A673 (cell line): ENCODE results near the gene IFNA5. TPM values are rescaled to one million over a fixed set of nuclear protein-coding genes. Genes with fewer than 3 reads are reported as not detected.

ENCODE experiments used
- BruUV-seq: library from RNA; stranded (reverse); fragments of 400-500 nt; replicated peaks from 2 replicates; lab custom pipeline; 2021; lab: Mats Ljungman, UMichigan
- CTCF ChIA-PET: fragments of 300-600 bp; sonication (Branson Sonifier 250); formaldehyde crosslinking; loops from one replicate; lab custom pipeline; 2022; ENCODE audit warnings: antibody characterized with exemption; lab: Charles Lee
- POLR2A ChIA-PET: fragments of 300-600 bp; sonication (Branson Sonifier 250); formaldehyde crosslinking; loops from one replicate; lab custom pipeline; 2022; ENCODE audit warnings: antibody characterized with exemption; ENCODE audit not compliant: low non-redundant PET; lab: Charles Lee
- DNase-seq: peaks from one replicate; pipeline ENCODE4 v3.0.0-alpha.2; 2015; ENCODE audit warnings: low spot score
- H3K27ac ChIP-seq: fragments of 200-600 bp; sonication (generic); 2 replicates; pipeline ENCODE4 v1.5.1; 2016; ENCODE audit warnings: mixed run types, low read depth, mild to moderate bottlenecking, mixed read lengths, antibody characterized with exemption, low read length; ENCODE audit not compliant: poor library complexity, severe bottlenecking
- H3K27me3 ChIP-seq: fragments of 200-600 bp; sonication (generic); replicated peaks from 2 replicates; pipeline ENCODE4 v1.6.1; 2017; ENCODE audit warnings: mixed run types, low read depth, mild to moderate bottlenecking, mixed read lengths, antibody characterized with exemption, low read length; ENCODE audit not compliant: insufficient read depth, poor library complexity
- H3K36me3 ChIP-seq: fragments of 200-600 bp; sonication (generic); 2 replicates; pipeline ENCODE4 v1.6.1; 2016; ENCODE audit warnings: mixed run types, mild to moderate bottlenecking, mixed read lengths, antibody characterized with exemption, low read length; ENCODE audit not compliant: insufficient read depth, poor library complexity, severe bottlenecking
- H3K4me1 ChIP-seq: fragments of 200-600 bp; sonication (generic); 2 replicates; pipeline ENCODE4 v1.6.1; 2017; ENCODE audit warnings: mixed run types, mild to moderate bottlenecking, mixed read lengths, antibody characterized with exemption, low read length; ENCODE audit not compliant: insufficient read depth, poor library complexity, severe bottlenecking
- H3K4me3 ChIP-seq: fragments of 200-600 bp; sonication (generic); 2 replicates; pipeline ENCODE4 v1.5.1; 2016; ENCODE audit warnings: low read depth, mixed run types, mild to moderate bottlenecking, mixed read lengths, low read length; ENCODE audit not compliant: poor library complexity, severe bottlenecking
- H3K9me3 ChIP-seq: fragments of 200-600 bp; sonication (generic); 2 replicates; pipeline ENCODE4 v1.6.1; 2016; ENCODE audit warnings: mixed run types, low read depth, mild to moderate bottlenecking, mixed read lengths, antibody characterized with exemption, low read length; ENCODE audit not compliant: poor library complexity, severe bottlenecking
- EZH2 ChIP-seq: fragments of 200-600 bp; sonication (generic); IDR thresholded peaks from 2 replicates; pipeline ENCODE4 v1.6.1; 2017; ENCODE audit warnings: borderline replicate concordance, low read depth, mild to moderate bottlenecking, mixed read lengths, antibody characterized with exemption, low read length; ENCODE audit not compliant: poor library complexity, severe bottlenecking
- intact Hi-C: fragments of 100-400 bp; cut with micrococcal nuclease; formaldehyde crosslinking; loops from one replicate; pipeline ENCODE4 v1.10.0; 2022; ENCODE audit not compliant: unreplicated experiment
- total RNA-seq: library from RNA; stranded (reverse); gene quantifications from 2 replicates; pipeline ENCODE4 v1.2.3, GENCODE V29; 2021
- TF ChIP-seq, protein P1 (sequence below): fragments of 300-800, 200-600 bp; sonication (generic); conservative IDR thresholded peaks from 2 replicates; pipeline ENCODE4 v1.5.1; 2017; ENCODE audit warnings: low read depth, mild to moderate bottlenecking, antibody characterized with exemption, low read length, moderate library complexity, mixed read lengths

Gene IFNA5
- total RNA-seq, 1 experiment from 2014 or later = not detected

DNA sequence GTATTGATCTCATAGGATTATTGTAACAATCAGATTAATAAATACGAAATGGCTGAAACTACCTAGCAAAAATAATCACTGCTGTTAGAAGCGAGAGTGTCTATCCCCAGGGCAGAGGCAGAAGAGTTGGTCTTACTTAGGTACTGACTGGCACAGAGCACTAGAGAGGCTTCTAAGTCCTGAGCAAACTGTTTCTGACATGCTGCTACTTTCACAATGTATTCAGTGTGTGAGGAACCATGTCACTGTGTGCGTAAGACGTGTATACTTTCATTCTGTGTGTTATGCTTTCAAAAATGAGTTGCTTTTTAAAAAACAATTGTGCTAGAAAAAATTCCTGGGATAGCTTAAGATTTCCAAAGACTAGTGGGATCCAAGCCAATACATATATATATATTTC lies 35.6 kb upstream of the IFNA5 start:
- H3K4me1 ChIP-seq = no peaks in the 10 kb centered on the region
- H3K27ac ChIP-seq = no peak overlapping the region
- no peak for DNase-seq
- no peak overlapping the region for H3K4me3 ChIP-seq
- ChIA-PET CTCF (no interaction called here), POLR2A (no interaction called here)
- H3K9me3 ChIP-seq = no peaks in the 10 kb centered on the region
- H3K27me3 ChIP-seq = no peaks in the 10 kb centered on the region
- no peak for TF ChIP-seq EZH2
- TF ChIP-seq, protein P1, sequence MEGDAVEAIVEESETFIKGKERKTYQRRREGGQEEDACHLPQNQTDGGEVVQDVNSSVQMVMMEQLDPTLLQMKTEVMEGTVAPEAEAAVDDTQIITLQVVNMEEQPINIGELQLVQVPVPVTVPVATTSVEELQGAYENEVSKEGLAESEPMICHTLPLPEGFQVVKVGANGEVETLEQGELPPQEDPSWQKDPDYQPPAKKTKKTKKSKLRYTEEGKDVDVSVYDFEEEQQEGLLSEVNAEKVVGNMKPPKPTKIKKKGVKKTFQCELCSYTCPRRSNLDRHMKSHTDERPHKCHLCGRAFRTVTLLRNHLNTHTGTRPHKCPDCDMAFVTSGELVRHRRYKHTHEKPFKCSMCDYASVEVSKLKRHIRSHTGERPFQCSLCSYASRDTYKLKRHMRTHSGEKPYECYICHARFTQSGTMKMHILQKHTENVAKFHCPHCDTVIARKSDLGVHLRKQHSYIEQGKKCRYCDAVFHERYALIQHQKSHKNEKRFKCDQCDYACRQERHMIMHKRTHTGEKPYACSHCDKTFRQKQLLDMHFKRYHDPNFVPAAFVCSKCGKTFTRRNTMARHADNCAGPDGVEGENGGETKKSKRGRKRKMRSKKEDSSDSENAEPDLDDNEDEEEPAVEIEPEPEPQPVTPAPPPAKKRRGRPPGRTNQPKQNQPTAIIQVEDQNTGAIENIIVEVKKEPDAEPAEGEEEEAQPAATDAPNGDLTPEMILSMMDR = no peak
- no TSS peak for BruUV-seq
- intact Hi-C loops = no loop called here
- H3K36me3 ChIP-seq = no peaks in the 10 kb centered on the region

DNA sequence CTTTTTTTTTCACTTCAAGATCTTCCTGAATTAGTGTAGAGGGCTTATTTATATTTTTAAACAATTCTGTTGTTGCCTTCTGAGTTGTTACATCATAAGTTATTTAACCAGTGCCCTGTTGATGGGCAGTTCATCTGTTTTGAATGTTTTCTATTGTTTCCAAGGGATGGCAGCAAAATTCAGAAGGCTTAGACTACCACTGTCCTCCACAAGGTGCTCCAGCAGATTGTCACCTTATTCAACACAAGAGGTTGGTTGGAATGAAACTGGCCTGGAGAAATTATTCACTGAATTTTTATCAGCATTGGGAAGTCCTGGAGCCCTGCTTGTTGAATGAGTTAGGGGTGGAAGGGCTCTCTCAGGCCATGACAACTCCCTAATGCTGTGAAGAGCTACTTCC lies 31.3 kb upstream of the IFNA5 start:
- no peak for DNase-seq
- no peaks in the 10 kb centered on the region for H3K9me3 ChIP-seq
- intact Hi-C loops = no loop called here
- H3K4me1 ChIP-seq = no peaks in the 10 kb centered on the region
- no peaks in the 10 kb centered on the region for H3K36me3 ChIP-seq
- no TSS peak for BruUV-seq
- no peaks in the 10 kb centered on the region for H3K27me3 ChIP-seq
- CTCF ChIA-PET = no interaction called here
- TF ChIP-seq EZH2 = no peak
- TF ChIP-seq, protein P1 = no peak
- POLR2A ChIA-PET = no interaction called here
- no peak overlapping the region for H3K4me3 ChIP-seq
- H3K27ac ChIP-seq = no peak overlapping the region

DNA sequence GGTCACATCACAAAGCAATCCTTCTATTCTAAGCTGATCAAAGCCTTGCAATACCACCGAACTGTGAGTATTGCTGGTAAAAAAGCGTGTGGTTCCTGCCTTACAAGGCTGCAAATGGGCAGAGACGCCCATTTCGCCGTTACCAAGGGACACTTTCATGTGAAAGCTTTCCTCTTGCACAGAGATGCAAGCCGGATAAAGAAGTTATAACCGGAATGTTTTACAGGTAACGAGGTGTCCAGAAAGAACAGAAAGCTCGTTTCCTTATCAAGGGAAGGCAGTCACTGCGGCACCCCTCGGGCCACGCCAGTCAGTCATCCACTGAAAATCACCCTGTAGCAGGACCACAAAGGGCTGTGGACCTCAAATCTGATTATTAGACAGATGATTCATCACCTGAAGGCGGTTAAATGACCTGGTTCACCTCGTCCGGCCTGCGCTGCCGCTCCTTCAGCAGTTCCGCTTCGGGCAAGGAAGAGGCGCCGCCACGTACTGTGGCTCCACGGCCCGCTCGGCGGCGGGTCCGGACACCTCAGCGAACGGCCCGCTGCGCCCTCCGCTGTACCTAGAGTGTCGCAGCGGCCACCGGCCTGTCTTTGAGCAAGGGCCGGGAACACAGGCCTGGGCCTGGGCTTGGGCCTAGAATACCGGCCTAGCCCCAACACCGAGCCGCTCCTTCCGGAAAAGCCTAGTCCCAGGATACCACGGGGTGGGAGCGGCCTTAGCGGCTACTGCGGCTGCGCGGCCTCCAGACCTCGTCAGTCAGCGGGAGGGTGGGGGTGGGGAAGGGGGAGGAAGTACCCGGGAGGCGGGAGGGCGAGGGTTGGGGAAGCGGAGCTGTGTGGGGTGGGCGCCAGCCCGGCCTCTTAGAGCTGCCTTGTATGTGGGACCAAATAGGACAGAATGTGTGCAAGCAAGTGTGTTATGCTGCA lies 29.9 kb upstream of the IFNA5 start, which contains the start of gene KLHL9:
Gene KLHL9, minus strand, starts transcription at position 704 of the 932 bp plus-strand sequence. Its CDS starts 545 bp downstream, at position 159.
- peak within 1 kb of the TSS; percentile 83 for H3K4me3 ChIP-seq
- TF ChIP-seq EZH2 = no peak
- TF ChIP-seq, protein P1 = no peak
- POLR2A ChIA-PET = interaction anchor here (0.6 kb wide), 1 partner anchor 606 kb away, joined by 4 read pairs; no protein-coding TSS in a partner anchor
- no peaks in the 10 kb centered on the region for H3K27me3 ChIP-seq
- TSS peak; percentile 53 for BruUV-seq
- intact Hi-C loops = no loop called here
- no peaks in the 10 kb centered on the region for H3K4me1 ChIP-seq
- peak within 1 kb of the TSS; percentile 94 for H3K27ac ChIP-seq
- no peaks in the 10 kb centered on the region for H3K9me3 ChIP-seq
- peak; percentile 85 for DNase-seq
- CTCF ChIA-PET = interaction anchor here (1.5 kb wide), 1 partner anchor 9 kb away, joined by 4 read pairs; no protein-coding TSS in a partner anchor
- no peaks in the 10 kb centered on the region for H3K36me3 ChIP-seq
